SK-N-MC (cell line): ENCODE results near the gene ACER1.

Experiments used
- EZH2 ChIP-seq: fragments of 200-600 bp; sonication (generic); IDR thresholded peaks from one replicate; pipeline ENCODE4 v1.6.1; 2017; ENCODE audit warnings: antibody characterized with exemption
- FOXP2 ChIP-seq: optimal IDR thresholded peaks from 2 replicates; pipeline ENCODE3; 2011; ENCODE audit warnings: mild to moderate bottlenecking, moderate library complexity; ENCODE audit not compliant: insufficient read depth; ENCODE audit errors: extremely low read length, control extremely low read depth
- POLR2AphosphoS5 ChIP-seq: IDR thresholded peaks from 2 replicates; pipeline ENCODE4 v1.6.1; 2012; ENCODE audit warnings: mild to moderate bottlenecking, low read depth, low read length, borderline replicate concordance

- TF ChIP-seq EZH2 (no peak), FOXP2 (no peak), POLR2AphosphoS5 (no peak)
Measured at GRCh38 chr19:6259312-6259861, 74.0 kb downstream of the ACER1 start.
